Immature natural killer cell (primary cell): ENCODE measurements around the gene CTSE. TPM values are rescaled to one million over a fixed set of nuclear protein-coding genes. Genes with fewer than 3 reads are reported as not detected.
A peak's percentile ranks its signal among the peaks of the same experiment; 100 is the strongest.

Experiments used
- DNase-seq, 3 donors: peaks; one replicate each; pipeline ENCODE4 v3.0.0; 2022; ENCODE audit warnings: mixed read lengths in 1 of 3
- H3K27ac Mint-ChIP-seq, 6 donors: one replicate each; pipeline ENCODE4 v1.8.0; 2020; ENCODE audit warnings: mixed read lengths in 6 of 6, mild to moderate bottlenecking in 5 of 6, inconsistent platforms in 4 of 6, moderate library complexity in 3 of 6
- H3K27me3 Mint-ChIP-seq, 3 donors: one replicate each; pipeline ENCODE4 v1.8.0; 2020 to 2021; ENCODE audit warnings: low read depth in 3 of 3, mild to moderate bottlenecking in 3 of 3, mixed read lengths in 3 of 3, moderate library complexity in 3 of 3, inconsistent platforms in 1 of 3
- H3K36me3 Mint-ChIP-seq, 3 donors: one replicate each; pipeline ENCODE4 v1.8.0; 2020; ENCODE audit warnings: mixed read lengths in 3 of 3, inconsistent platforms in 2 of 3, mild to moderate bottlenecking in 2 of 3
- H3K4me1 Mint-ChIP-seq, 2 donors: one replicate each; pipeline ENCODE4 v1.8.0; 2020; ENCODE audit warnings: inconsistent platforms in 2 of 2, mild to moderate bottlenecking in 2 of 2, mixed read lengths in 2 of 2, moderate library complexity in 1 of 2
- H3K4me3 Mint-ChIP-seq, 5 donors: one replicate each; pipeline ENCODE4 v1.8.0; 2020; ENCODE audit warnings: mild to moderate bottlenecking in 5 of 5, mixed read lengths in 5 of 5, inconsistent platforms in 3 of 5, moderate library complexity in 3 of 5
- H3K9me3 Mint-ChIP-seq, 6 donors: one replicate each; pipeline ENCODE4 v1.8.0; 2020; ENCODE audit warnings: mild to moderate bottlenecking in 6 of 6, mixed read lengths in 6 of 6, inconsistent platforms in 4 of 6, moderate library complexity in 3 of 6
- polyA plus RNA-seq, 3 donors: library from polyadenylated mRNA; unstranded; fragments of 300-500 nt; fragmentation: Illumina TruSeq; gene quantifications; one replicate each; pipeline ENCODE4 v1.2.3, GENCODE V29; 2021

The CTSE gene
- polyA plus RNA-seq, 3 donors from 2014 or later, result not detected

GRCh38 chr1:205986861-205987260, 36.8 kb downstream of the CTSE start:
- Mint-ChIP-seq H3K27me3 (peaks cover 0 to 5% (median 0%) of the 10 kb centered on the region in 3 donors), H3K4me1 (no peaks in the 10 kb centered on the region), H3K4me3 (no peak overlapping the region), H3K9me3 (no peaks in the 10 kb centered on the region), H3K27ac (no peak overlapping the region), H3K36me3 (no peaks in the 10 kb centered on the region)
- no peak for DNase-seq

- Mint-ChIP-seq H3K9me3 (no peaks in the 10 kb centered on the region), H3K27ac (no peak overlapping the region), H3K27me3 (peaks cover 0 to 4% (median 0%) of the 10 kb centered on the region in 3 donors), H3K36me3 (no peaks in the 10 kb centered on the region), H3K4me1 (no peaks in the 10 kb centered on the region), H3K4me3 (no peak overlapping the region)
- no peak for DNase-seq
Observed at GRCh38 chr1:205986292-205986691, 37.4 kb downstream of the CTSE start.

GRCh38 chr1:205985330-205986005, 38.2 kb downstream of the CTSE start:
- no peak overlapping the region for H3K4me3 Mint-ChIP-seq
- DNase-seq, result no peak
- H3K27me3 Mint-ChIP-seq, result peaks cover 0 to 4% (median 0%) of the 10 kb centered on the region in 3 donors
- H3K27ac Mint-ChIP-seq, result no peak overlapping the region
- no peaks in the 10 kb centered on the region for H3K9me3 Mint-ChIP-seq
- no peaks in the 10 kb centered on the region for H3K36me3 Mint-ChIP-seq
- no peaks in the 10 kb centered on the region for H3K4me1 Mint-ChIP-seq

DNA sequence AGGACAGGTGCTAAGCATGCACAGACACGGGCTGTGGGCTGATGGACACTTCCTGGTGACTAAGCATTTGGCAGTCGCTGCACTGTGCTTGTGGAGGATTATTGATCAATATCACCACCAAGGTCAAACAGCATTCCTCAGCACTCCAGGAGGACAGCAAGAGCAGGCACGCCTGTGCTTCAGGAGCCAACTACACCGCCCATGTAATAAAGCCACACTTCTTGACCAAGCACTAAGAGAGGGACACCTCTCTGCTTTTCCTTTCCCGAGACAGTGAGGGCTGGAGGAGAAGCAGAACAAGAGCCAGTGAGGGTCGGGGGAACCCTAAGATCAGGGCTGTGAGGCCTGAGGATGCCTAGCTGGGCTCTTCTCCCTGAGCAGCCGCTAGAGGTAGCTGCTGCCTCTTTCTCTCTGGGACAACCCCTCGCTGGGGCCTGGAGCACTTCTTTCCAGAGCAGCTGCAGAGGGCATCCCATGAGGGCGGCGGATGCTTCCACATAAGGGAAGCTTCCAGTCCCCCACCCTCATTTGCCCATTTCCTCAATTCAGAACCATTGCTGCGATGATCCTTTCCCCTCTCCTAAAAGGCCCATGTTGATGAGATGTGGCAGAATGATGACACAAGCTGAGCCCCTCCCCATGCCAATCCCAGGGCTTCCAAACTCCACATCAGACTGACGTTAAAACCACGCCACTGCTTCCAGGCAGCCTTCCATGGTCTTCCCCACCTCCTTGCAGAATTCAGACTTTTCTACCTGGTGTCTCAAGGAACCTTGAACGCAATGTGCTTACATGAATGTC, 39.6 kb downstream of the CTSE start:
- no peak overlapping the region for H3K4me3 Mint-ChIP-seq
- H3K4me1 Mint-ChIP-seq, result no peaks in the 10 kb centered on the region
- H3K9me3 Mint-ChIP-seq, result no peaks in the 10 kb centered on the region
- DNase-seq, result no peak
- H3K27me3 Mint-ChIP-seq, result peaks cover 0 to 2% (median 1%) of the 10 kb centered on the region in 3 donors
- no peaks in the 10 kb centered on the region for H3K36me3 Mint-ChIP-seq
- no peak overlapping the region for H3K27ac Mint-ChIP-seq

DNA sequence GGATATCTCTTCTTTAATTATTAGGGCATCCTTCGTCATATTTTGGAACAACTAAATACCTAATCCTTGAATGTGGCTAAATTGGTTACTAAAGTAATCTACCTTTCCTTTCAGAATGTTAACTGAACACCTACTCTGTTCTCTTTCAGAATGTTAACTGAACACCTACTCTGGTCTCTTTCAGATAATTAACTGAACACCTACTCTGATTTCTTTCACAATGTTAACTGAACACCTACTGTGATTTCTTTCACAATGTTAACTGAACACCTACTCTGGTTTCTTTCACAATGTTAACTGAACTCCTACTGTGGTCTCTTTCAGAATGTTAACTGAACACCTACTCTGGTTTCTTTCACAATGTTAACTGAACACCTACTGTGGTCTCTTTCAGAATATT, 42.4 kb downstream of the CTSE start:
- Mint-ChIP-seq H3K9me3 (no peaks in the 10 kb centered on the region), H3K27ac (no peak overlapping the region), H3K27me3 (peaks cover 0 to 4% (median 4%) of the 10 kb centered on the region in 3 donors)

GRCh38 chr1:205980237-205980870, 43.3 kb downstream of the CTSE start:
- Mint-ChIP-seq H3K9me3 (no peaks in the 10 kb centered on the region), H3K27ac (no peak overlapping the region), H3K4me3 (no peak overlapping the region), H3K4me1 (no peaks in the 10 kb centered on the region), H3K36me3 (no peaks in the 10 kb centered on the region), H3K27me3 (peaks cover 0 to 4% (median 4%) of the 10 kb centered on the region in 3 donors)
- DNase-seq, result no peak

More for the DNA sequence above, 42.4 kb downstream of the CTSE start:
- Mint-ChIP-seq H3K4me1 (no peaks in the 10 kb centered on the region), H3K4me3 (no peak overlapping the region), H3K36me3 (no peaks in the 10 kb centered on the region)
- DNase-seq, result no peak

GRCh38 chr1:205979301-205979700, 44.4 kb downstream of the CTSE start:
- H3K9me3 Mint-ChIP-seq, result no peaks in the 10 kb centered on the region
- H3K27ac Mint-ChIP-seq, result peak overlapping the region in 1 of 6 donors; percentile 29
- no peaks in the 10 kb centered on the region for H3K36me3 Mint-ChIP-seq
- peaks cover 0 to 7% (median 4%) of the 10 kb centered on the region in 3 donors for H3K27me3 Mint-ChIP-seq
- no peak overlapping the region for H3K4me3 Mint-ChIP-seq
- DNase-seq, result no peak
- H3K4me1 Mint-ChIP-seq, result no peaks in the 10 kb centered on the region

GRCh38 chr1:205978676-205979075, 45.0 kb downstream of the CTSE start:
- Mint-ChIP-seq H3K27ac (no peak overlapping the region), H3K4me1 (no peaks in the 10 kb centered on the region), H3K9me3 (no peaks in the 10 kb centered on the region), H3K4me3 (no peak overlapping the region), H3K27me3 (peaks cover 0 to 9% (median 4%) of the 10 kb centered on the region in 3 donors), H3K36me3 (no peaks in the 10 kb centered on the region)
- no peak for DNase-seq

- peak; percentile 53 to 69 (median 66) for DNase-seq
- H3K9me3 Mint-ChIP-seq, result no peaks in the 10 kb centered on the region
- H3K27ac Mint-ChIP-seq, result no peak overlapping the region
- H3K4me1 Mint-ChIP-seq, result no peaks in the 10 kb centered on the region
- no peak overlapping the region for H3K4me3 Mint-ChIP-seq
- no peaks in the 10 kb centered on the region for H3K36me3 Mint-ChIP-seq
- H3K27me3 Mint-ChIP-seq, result peaks cover 0 to 9% (median 4%) of the 10 kb centered on the region in 3 donors
Observed at GRCh38 chr1:205977402-205978014, 46.2 kb downstream of the CTSE start.

DNA sequence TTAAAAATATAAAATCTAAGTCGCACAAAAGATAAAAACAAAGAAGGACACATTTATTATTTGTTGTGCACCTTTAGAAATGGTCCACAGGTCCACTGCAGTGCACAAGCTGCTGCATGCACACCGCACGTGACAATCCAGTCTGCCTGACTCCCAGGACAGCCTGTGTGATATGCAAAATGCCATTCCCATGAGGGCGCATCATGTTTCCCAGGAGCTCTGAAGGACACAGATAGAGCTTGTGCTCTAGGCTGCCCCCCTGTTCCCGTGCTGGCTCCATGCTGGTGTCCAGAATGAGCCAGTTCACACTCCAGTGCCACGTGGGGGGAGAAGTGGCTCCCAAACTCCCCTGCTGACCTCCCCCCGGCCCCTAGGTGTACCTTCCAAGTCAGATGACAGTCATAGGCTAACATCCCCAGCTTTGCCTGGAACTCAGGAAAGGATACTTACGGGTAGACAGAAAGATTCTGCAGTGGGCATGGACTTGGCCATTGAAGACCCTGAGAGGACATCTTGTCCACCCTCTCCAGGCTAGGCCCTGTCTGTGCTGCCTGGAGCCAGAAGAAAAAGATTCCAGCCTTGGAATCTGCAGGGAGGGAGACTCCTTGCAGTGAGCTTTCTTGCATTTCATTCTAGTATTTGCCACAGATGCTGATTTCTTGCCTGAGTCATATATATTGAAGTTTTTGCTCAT, 46.8 kb downstream of the CTSE start:
- no peak for DNase-seq
- no peaks in the 10 kb centered on the region for H3K4me1 Mint-ChIP-seq
- no peaks in the 10 kb centered on the region for H3K36me3 Mint-ChIP-seq
- H3K4me3 Mint-ChIP-seq, result no peak overlapping the region
- H3K9me3 Mint-ChIP-seq, result no peaks in the 10 kb centered on the region
- H3K27ac Mint-ChIP-seq, result no peak overlapping the region
- H3K27me3 Mint-ChIP-seq, result peaks cover 0 to 9% (median 4%) of the 10 kb centered on the region in 3 donors

DNA sequence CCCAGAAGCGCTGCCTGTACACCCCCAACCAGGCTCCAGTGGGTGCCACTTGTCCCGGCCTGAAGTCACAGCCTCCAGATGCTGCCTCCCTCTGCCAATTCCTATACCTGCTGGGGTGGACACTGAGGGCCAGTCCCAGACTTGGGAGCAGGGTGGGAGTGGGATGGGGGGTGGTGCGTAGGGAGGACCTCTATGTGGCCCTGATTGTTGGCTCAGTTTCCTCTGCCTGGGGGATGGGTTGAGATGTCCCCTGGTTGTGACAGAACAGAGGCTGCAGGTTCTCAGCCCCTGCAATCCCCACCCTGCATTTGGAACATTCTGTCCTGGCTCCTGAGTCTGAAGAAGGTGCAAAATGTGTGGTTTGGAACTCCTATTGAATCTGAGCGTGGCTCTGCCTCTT, 47.7 kb downstream of the CTSE start:
- peaks cover 0 to 9% (median 4%) of the 10 kb centered on the region in 3 donors for H3K27me3 Mint-ChIP-seq
- H3K4me3 Mint-ChIP-seq, result no peak overlapping the region
- no peak for DNase-seq
- no peaks in the 10 kb centered on the region for H3K9me3 Mint-ChIP-seq
- no peaks in the 10 kb centered on the region for H3K36me3 Mint-ChIP-seq
- H3K4me1 Mint-ChIP-seq, result no peaks in the 10 kb centered on the region
- H3K27ac Mint-ChIP-seq, result no peak overlapping the region

DNA sequence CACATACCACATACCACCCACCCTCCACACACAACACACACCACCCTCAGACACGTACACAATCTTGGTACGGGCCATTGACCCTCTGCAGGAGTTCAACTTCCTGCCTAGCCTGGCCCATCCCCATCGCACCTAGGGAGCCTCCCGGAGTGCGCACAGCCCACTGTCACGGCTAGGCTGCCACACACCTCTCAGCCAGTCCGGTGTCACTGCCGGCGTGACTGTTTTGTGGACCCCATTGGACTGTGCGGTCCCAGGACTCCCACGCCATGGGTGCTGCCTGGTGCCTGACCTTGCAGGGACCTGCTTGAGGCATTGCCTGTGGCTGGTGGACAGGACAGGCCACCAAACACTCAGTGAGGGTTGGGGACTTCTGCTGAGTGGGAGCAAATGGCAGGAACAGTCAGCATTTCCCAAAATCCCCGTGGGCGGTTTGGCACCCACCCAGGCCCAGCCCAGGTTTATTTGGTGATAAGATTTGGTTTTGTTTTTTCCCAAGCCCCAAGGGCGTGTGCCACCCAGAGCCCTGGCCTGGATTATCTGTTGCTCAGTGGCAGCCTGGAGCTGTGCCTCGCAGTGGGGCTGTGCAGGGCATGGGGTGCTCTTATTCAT, 48.2 kb downstream of the CTSE start:
- DNase-seq, result no peak
- no peaks in the 10 kb centered on the region for H3K36me3 Mint-ChIP-seq
- no peak overlapping the region for H3K4me3 Mint-ChIP-seq
- H3K4me1 Mint-ChIP-seq, result no peaks in the 10 kb centered on the region
- no peak overlapping the region for H3K27ac Mint-ChIP-seq
- H3K9me3 Mint-ChIP-seq, result no peaks in the 10 kb centered on the region
- peaks cover 0 to 9% (median 4%) of the 10 kb centered on the region in 3 donors for H3K27me3 Mint-ChIP-seq

- Mint-ChIP-seq H3K4me3 (no peak overlapping the region), H3K9me3 (no peaks in the 10 kb centered on the region), H3K36me3 (no peaks in the 10 kb centered on the region), H3K27me3 (peaks cover 0 to 9% (median 4%) of the 10 kb centered on the region in 3 donors), H3K27ac (peak overlapping the region in 2 of 6 donors; percentile 25 to 33), H3K4me1 (no peaks in the 10 kb centered on the region)
- DNase-seq, result no peak
Observed at GRCh38 chr1:205974712-205975111, 49.0 kb downstream of the CTSE start.
